Measurements from ENCODE around the gene KRTAP10-3. TPM values are rescaled to one million over a fixed set of nuclear protein-coding genes. Genes with fewer than 3 reads are reported as not detected.

The KRTAP10-3 gene
- total RNA-seq (not detected), polyA plus RNA-seq (not detected)
- long read RNA-seq, donor 1 = 0 reads
- long read RNA-seq, donor 2 = 0 reads
- long read RNA-seq, donor 3 = 0 reads

- DNase-seq = no peak
- Histone ChIP-seq H3K36me3 (no peaks in the 10 kb centered on the region), H3K4me1 (ENCODE audit: insufficient read depth) (no peaks in the 10 kb centered on the region), H3K4me3 (no peak within 1 kb of the TSS), H3K9me3 (no peaks in the 10 kb centered on the region), H3K27me3 (no peaks in the 10 kb centered on the region), H3K27ac (no peak within 1 kb of the TSS)
- WGBS, 3 donors = 8 to 20% (median 20%) methylated on average over 5 of the region's 5 CpGs
- intact Hi-C loops (cut with DNase I) = no loop called here
- TF ChIP-seq POLR2A (IDR thresholded peaks at IDR 0.05) (no peak), CTCF (IDR thresholded peaks at IDR 0.05) (no peak), EP300 (IDR thresholded peaks at IDR 0.05) (no peak)
These were observed at the start of gene KRTAP10-3 for GRCh38 chr21:44558695-44559094. Gene KRTAP10-3 (minus strand): TSS chr21:44558795. CDS start chr21:44558715, 80 bp downstream.

GRCh38 chr21:44606495-44606894 is 47.9 kb upstream of the KRTAP10-3 start:
- no peak overlapping the region for H3K27ac ChIP-seq
- WGBS, 3 donors = 70 to 75% (median 73%) methylated on average over 4 of the region's 4 CpGs
- no peaks in the 10 kb centered on the region for H3K9me3 ChIP-seq
- DNase-seq = no peak
- intact Hi-C loops (cut with DNase I) = no loop called here
- H3K27me3 ChIP-seq = no peaks in the 10 kb centered on the region
- H3K36me3 ChIP-seq = no peaks in the 10 kb centered on the region
- no peak for TF ChIP-seq EP300 (IDR thresholded peaks at IDR 0.05)
- no peak for TF ChIP-seq POLR2A (IDR thresholded peaks at IDR 0.05)
- TF ChIP-seq CTCF (IDR thresholded peaks at IDR 0.05) = no peak
- no peak overlapping the region for H3K4me3 ChIP-seq
- H3K4me1 ChIP-seq (ENCODE audit: insufficient read depth) = no peaks in the 10 kb centered on the region

- Histone ChIP-seq H3K4me3 (no peak overlapping the region), H3K27me3 (no peaks in the 10 kb centered on the region), H3K27ac (no peak overlapping the region), H3K4me1 (ENCODE audit: insufficient read depth) (no peaks in the 10 kb centered on the region), H3K36me3 (no peaks in the 10 kb centered on the region), H3K9me3 (no peaks in the 10 kb centered on the region)
- TF ChIP-seq CTCF (IDR thresholded peaks at IDR 0.05) (no peak), POLR2A (IDR thresholded peaks at IDR 0.05) (no peak), EP300 (IDR thresholded peaks at IDR 0.05) (no peak)
- 84 to 86% (median 85%) methylated on average over 8 of the region's 8 CpGs for WGBS, 3 donors
- intact Hi-C loops (cut with DNase I) = no loop called here
- no peak for DNase-seq
These were observed 45.3 kb upstream of the KRTAP10-3 start for GRCh38 chr21:44603911-44604310.

- intact Hi-C loops (cut with DNase I) = no loop called here
- no peaks in the 10 kb centered on the region for H3K27me3 ChIP-seq
- H3K4me3 ChIP-seq = no peak overlapping the region
- no peak overlapping the region for H3K27ac ChIP-seq
- H3K4me1 ChIP-seq (ENCODE audit: insufficient read depth) = no peaks in the 10 kb centered on the region
- H3K9me3 ChIP-seq = no peaks in the 10 kb centered on the region
- H3K36me3 ChIP-seq = no peaks in the 10 kb centered on the region
- no peak for TF ChIP-seq CTCF (IDR thresholded peaks at IDR 0.05)
- no peak for TF ChIP-seq EP300 (IDR thresholded peaks at IDR 0.05)
- no peak for DNase-seq
- WGBS, 3 donors = 51 to 57% (median 53%) methylated on average over 17 of the region's 17 CpGs
These were observed 44.7 kb upstream of the KRTAP10-3 start for GRCh38 chr21:44603109-44603875.

Measured in ovary (tissue), 10 donors.